PC-9 (cell line): ENCODE results near the gene ADGRG2.

ENCODE experiments used
- EZH2 ChIP-seq: fragments of 200-600 bp; sonication (generic); IDR thresholded peaks from 2 replicates; pipeline ENCODE4 v1.8.0; 2017; ENCODE audit warnings: antibody characterized with exemption, low read depth
- TF ChIP-seq, protein P1 (sequence below): fragments of 200-600 bp; sonication (generic); conservative IDR thresholded peaks from 2 replicates; pipeline ENCODE4 v1.6.1; 2017; ENCODE audit warnings: mixed run types, antibody characterized with exemption, mild to moderate bottlenecking, moderate library complexity

DNA sequence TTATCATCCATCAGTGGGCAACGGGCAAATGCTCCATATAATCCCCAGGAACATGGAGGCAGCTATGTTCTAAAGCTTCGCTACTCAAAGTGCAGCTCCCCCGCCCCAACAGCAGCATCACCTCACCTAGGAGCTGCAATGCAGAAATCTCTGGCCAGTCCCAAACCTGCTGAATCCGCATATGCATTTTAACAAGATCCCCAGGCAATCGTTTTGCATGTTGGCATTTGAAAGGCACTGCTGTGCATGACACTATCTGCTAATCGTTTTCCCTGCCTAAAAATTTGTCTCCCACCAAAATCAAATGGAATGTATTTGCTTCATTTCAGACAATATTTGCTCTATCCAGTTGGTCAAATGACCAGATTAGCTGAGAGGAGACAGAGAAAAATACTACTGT lies 15.2 kb downstream of the ADGRG2 start:
- TF ChIP-seq, protein P1, sequence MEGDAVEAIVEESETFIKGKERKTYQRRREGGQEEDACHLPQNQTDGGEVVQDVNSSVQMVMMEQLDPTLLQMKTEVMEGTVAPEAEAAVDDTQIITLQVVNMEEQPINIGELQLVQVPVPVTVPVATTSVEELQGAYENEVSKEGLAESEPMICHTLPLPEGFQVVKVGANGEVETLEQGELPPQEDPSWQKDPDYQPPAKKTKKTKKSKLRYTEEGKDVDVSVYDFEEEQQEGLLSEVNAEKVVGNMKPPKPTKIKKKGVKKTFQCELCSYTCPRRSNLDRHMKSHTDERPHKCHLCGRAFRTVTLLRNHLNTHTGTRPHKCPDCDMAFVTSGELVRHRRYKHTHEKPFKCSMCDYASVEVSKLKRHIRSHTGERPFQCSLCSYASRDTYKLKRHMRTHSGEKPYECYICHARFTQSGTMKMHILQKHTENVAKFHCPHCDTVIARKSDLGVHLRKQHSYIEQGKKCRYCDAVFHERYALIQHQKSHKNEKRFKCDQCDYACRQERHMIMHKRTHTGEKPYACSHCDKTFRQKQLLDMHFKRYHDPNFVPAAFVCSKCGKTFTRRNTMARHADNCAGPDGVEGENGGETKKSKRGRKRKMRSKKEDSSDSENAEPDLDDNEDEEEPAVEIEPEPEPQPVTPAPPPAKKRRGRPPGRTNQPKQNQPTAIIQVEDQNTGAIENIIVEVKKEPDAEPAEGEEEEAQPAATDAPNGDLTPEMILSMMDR: no peak
- TF ChIP-seq EZH2: no peak
